ENCODE results near the gene HSPB6. TPM values are rescaled to one million over a fixed set of nuclear protein-coding genes. Genes with fewer than 3 reads are reported as not detected.
"Not testable (repeated sequence)": the region's sequence is repeated elsewhere in the genome, so short reads cannot be mapped to it uniquely, and the experiment has no call there.

The HSPB6 gene
- total RNA-seq, 1 donor from 2014 or later = 7.0 TPM

DNA sequence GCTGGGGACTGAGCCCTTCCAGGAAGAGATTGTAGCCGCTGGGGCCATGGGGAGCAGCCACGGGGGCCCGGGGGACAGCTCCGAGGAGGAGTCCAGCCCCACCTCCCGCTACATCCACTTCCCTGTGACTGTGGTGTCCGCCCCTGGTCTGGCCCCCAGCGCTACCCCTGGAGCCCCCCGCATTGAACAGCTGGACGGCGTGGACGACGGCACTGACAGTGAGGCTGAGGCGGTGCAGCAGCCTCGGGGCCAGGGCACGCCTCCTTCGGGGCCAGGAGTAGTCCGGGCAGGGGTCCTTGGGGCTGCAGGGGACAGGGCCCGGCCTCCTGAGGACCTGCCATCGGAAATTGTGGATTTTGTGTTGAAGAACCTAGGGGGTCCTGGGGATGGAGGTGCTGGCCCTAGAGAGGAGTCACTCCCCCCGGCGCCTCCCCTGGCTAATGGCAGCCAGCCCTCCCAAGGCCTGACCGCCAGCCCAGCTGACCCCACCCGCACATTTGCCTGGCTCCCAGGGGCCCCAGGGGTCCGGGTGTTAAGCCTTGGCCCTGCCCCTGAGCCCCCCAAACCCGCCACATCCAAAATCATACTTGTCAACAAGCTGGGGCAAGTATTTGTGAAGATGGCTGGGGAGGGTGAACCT, 24.2 kb downstream of the HSPB6 start:
- ATAC-seq = no peak
- no peak for DNase-seq (ENCODE audit: low spot score)

DNA sequence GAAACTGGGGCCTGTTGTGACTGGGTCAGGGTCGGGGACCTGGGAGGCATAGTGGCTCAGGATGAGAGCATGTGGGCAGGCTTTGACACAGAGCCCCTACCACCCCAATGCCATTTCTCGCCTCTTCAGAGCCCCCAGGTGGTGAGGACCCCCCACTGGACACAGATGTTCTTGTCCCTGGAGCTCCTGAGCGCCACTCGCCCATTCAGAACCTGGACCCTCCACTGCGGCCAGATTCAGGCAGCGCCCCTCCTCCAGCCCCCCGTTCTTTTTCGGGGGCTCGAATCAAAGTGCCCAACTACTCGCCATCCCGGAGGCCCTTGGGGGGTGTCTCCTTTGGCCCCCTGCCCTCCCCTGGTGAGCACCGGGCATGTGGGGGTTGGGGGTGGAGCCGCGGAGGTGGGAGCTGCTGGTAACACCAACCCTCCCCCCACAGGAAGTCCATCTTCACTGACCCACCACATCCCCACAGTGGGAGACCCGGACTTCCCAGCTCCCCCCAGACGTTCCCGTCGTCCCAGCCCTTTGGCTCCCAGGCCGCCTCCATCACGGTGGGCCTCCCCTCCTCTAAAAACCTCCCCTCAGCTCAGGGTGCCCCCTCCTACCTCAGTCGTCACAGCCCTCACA, 24.9 kb downstream of the HSPB6 start:
- DNase-seq (ENCODE audit: low spot score) (no peak), ATAC-seq (no peak)

DNA sequence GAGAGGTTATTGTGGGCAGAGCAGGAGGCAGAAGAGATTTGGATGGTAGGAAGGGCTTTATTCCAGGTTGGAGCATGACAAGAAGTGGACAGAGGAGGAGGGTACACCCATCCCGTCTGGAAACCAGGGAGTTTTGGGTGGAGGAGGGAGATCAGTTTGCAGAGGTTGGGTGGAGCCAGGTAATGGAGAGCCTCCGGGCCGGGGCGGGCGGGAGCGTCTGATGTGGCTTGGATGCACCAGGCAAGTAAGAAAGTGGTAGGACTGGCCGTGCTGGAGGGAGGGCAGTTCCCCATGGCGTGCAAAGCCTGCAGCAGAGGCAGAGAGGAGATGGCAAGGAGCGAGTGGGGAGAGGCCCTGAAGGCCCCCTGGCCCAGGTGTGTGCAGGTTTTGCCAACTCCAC, 25.5 kb downstream of the HSPB6 start:
- ATAC-seq (no peak), DNase-seq (ENCODE audit: low spot score) (no peak)

DNA sequence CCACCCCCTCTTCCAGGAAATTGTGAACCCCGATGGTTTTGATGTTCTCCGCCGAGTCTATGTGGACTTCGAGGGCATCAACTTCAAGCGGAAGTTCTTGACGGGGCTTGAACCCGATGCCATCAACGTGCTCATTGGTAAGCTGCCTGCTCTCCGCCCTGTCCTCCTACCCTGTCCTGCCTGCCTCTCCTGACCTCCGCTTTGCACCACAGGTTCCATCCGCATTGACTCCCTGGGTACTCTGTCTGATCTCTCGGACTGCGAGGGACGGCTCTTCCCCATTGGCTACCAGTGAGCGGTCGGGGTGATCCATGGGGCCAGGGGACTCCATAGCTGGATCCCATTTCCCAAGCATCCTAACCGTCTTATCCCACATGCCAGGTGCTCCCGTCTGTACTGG, 26.5 kb downstream of the HSPB6 start:
- DNase-seq (ENCODE audit: low spot score) = no peak

DNA sequence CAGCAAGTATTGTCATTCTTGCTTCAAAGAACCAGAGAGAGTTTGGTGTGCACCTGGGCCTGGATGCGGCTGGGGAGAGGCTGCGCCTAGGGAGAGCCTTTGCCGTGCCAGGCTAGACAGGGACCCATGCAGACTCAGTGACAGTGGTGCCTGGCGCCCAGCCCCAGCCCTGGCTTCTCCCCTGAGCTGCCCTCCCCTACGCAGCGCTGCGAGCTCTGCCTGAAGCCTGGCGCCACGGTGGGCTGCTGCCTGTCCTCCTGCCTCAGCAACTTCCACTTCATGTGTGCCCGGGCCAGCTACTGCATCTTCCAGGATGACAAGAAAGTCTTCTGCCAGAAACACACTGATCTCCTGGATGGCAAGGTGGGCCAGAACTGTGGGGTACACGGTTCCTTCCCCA, 27.1 kb downstream of the HSPB6 start:
- ATAC-seq (no peak), DNase-seq (ENCODE audit: low spot score) (no peak)

More for the DNA sequence above, 26.5 kb downstream of the HSPB6 start:
- no peak for ATAC-seq

DNA sequence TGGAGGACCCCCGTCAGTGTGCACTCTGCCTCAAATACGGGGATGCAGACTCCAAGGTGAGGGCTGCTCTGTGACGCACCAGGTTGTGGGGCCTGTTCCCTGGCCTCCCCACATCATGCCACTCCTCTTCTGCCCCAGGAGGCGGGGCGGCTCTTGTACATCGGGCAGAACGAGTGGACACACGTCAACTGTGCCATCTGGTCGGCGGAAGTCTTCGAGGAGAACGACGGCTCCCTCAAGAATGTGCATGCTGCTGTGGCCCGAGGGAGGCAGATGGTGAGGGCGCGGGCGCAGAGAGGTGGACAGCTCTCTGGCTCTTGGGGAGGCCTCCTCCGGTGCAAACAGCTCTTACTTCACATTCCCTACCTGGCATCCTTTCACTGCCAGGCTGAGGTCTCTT, 27.8 kb downstream of the HSPB6 start:
- DNase-seq (ENCODE audit: low spot score) = no peak
- ATAC-seq = no peak

DNA sequence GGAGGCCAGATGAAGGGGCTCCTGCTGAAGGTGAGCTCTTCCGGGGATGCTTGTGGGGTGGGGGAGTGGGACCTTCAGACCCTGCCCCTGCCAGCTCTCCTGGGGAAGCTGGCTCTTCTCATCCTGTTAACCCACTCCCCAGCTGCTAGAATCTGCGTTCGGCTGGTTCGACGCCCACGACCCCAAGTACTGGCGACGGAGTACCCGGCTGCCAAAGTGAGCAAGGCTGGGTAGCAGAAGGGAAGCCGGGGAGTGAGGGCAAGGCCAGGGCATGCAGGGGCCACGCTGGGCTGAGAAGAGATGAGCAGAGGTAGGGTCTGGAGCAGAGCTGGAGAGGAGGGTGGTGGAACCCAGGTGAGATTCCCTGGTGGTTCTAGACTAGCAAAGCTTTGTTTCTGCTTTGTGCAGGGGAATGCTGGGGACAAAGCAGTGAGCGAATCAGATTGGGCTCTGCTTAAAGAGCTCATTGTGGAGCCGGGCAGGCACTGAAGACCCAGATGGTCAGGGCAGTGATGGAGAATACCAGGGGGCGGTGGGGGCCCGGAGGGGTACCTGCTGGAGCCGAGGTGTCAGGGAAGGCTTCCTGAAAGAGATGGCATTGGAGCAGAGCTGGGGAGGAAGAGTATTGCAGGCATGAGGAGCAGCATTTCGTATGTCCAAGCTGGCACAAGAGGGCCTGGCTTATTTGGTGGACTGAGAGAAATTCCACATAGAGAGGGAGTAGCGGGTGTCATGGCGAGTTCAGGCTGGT, 28.7 kb downstream of the HSPB6 start:
- no peak for DNase-seq (ENCODE audit: low spot score)

DNA sequence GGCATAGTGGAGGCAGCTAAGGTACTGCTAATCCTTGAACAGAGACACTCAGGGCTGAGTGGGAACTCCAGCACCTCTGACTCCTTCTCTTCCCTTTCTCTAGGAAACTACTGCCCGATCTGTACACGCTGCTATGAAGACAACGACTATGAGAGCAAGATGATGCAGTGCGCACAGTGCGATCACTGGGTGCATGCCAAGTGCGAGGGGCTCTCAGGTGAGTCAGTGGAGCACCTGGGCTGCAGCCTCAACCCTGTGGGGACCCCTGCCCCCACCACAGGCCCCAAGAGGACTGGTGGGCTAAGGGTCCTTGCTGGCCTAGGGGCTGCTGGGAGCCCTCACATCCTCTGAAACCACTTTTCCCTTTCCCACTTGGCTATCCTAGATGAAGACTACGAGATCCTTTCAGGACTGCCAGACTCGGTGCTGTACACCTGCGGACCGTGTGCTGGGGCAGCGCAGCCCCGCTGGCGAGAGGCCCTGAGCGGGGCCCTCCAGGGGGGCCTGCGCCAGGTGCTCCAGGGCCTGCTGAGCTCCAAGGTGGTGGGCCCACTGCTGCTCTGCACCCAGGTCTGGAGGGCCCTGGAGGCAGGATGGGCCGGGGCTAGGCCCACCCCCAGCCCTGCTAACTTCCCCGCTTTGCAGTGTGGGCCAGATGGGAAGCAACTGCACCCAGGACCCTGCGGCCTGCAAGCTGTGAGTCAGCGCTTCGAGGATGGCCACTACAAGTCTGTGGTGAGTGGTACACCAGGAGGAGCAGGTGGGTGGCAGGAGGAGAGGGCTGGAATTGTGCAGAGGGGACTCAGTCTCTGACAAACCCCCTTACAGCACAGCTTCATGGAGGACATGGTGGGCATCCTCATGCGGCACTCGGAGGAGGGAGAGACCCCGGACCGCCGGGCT, 29.5 kb downstream of the HSPB6 start:
- DNase-seq (ENCODE audit: low spot score) (no peak), ATAC-seq (no peak)

More for the DNA sequence above, 28.7 kb downstream of the HSPB6 start:
- ATAC-seq = no peak

DNA sequence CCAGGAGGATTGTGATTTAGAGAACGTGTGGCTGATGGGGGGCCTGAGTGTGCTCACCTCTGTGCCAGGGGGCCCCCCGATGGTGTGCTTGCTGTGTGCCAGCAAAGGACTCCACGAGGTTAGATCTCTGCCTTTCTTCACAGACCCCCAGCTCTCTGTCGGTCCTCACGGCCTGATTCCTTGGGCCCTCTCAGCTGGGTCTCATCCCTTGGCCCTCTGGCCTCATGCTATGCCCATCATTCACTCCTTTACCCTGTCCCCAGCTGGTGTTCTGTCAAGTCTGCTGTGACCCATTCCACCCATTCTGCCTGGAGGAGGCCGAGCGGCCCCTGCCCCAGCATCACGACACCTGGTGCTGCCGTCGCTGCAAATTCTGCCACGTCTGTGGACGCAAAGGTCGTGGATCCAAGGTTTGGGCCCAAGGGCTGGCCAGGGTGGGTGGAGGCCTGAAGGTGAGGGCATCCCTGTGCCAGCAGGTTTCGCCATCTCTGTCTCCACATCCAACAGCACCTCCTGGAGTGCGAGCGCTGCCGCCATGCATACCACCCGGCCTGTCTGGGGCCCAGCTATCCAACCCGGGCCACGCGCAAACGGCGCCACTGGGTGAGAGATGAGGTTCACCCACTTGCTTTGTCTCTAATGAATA, 31.5 kb downstream of the HSPB6 start:
- no peak for DNase-seq (ENCODE audit: low spot score)
- no peak for ATAC-seq

DNA sequence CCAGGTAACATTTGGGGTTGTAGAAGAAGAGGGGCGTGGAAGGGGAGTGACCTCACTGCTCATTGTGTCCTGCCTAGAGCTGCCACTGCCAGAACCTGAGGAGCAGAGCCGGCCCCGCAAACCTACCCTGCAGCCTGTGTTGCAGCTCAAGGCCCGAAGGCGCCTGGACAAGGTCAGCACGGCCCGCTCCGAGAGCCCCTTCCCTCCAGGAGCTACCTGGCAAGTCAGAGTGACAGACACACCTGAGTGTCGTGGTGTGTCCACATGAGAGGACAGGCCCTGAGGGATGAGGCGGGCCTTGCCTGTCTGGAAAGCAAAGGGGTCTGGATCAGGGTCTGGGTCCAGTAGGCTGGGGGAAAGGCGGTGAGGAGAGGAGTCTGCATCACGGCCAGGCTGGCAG, 32.3 kb downstream of the HSPB6 start:
- DNase-seq (ENCODE audit: low spot score) (no peak), ATAC-seq (no peak)

DNA sequence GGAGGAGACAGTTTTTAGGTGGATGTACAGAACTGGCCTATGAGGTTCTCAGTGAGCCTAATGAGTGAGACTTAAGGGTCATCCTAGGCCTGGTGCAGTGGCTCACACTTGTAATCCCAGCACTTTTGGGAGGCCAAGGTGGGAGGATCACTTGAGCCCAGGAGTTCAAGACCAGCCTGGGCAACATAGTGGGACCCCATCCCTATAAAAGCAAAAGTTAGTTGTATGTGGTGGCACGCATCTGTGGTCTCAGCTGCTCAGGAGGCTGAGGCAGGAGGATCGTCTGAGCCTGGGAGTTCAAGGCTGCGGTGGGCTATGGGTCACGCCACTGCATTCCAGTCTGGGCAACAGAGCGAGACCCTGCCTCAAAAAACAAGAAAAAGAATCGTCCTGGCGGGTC, 32.7 kb downstream of the HSPB6 start:
- DNase-seq (ENCODE audit: low spot score); ATAC-seq: not testable (repeated sequence)

DNA sequence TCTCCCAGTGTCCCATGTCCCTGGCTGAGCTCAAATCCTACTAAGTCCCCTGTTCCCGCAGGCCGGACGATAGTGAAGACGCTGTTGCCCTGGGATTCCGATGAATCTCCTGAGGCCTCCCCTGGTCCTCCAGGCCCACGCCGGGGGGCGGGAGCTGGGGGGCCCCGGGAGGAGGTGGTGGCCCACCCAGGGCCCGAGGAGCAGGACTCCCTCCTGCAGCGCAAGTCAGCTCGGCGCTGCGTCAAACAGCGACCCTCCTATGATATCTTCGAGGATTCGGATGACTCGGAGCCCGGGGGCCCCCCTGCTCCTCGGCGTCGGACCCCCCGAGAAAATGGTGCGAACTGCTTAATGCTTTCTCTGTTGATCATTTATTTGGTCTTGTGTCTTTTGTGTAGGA, 33.2 kb downstream of the HSPB6 start:
- no peak for DNase-seq (ENCODE audit: low spot score)
- no peak for ATAC-seq

DNA sequence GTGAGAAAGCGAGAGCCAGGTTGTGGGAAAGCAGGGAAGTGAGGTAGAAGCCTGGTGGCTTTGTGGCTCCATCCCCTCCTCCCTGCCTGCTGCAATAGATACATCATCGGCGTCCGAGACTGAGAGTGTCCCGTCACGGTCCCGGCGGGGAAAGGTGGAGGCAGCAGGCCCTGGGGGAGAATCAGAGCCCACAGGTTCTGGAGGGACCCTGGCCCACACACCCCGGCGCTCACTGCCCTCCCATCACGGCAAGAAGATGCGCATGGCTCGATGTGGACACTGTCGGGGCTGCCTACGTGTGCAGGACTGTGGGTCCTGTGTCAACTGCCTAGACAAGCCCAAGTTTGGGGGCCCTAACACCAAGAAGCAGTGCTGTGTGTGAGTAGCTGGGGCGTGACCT, 33.9 kb downstream of the HSPB6 start:
- no peak for DNase-seq (ENCODE audit: low spot score)
- ATAC-seq = no peak

DNA sequence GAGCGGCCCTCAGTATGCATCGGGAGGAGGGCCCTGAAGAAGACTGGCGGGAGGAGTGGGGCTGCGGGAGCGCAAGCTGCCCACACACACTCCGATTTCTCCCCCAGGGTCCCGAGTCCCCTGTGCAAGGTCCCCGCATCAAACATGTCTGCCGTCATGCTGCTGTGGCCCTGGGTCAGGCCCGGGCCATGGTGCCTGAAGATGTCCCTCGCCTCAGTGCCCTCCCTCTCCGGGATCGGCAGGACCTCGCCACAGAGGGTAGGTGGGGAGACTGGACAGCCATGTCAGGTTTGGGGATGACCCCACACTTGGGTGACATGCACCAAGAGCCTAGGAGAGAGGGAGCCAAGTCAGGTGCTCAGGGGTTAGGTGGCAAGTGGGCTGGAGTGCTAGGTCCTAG, 34.4 kb downstream of the HSPB6 start:
- ATAC-seq = no peak
- DNase-seq (ENCODE audit: low spot score) = no peak

DNA sequence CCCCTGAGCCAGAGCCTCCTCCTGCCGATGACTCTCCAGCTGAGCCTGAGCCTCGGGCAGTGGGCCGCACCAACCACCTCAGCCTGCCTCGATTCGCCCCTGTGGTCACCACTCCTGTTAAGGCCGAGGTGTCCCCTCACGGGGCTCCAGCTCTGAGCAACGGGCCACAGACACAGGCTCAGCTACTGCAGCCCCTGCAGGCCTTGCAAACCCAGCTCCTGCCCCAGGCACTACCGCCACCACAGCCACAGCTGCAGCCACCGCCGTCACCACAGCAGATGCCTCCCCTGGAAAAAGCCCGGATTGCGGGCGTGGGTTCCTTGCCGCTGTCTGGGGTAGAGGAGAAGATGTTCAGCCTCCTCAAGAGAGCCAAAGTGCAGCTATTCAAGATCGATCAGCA, 35.5 kb downstream of the HSPB6 start:
- DNase-seq (ENCODE audit: low spot score) = no peak
- no peak for ATAC-seq

DNA sequence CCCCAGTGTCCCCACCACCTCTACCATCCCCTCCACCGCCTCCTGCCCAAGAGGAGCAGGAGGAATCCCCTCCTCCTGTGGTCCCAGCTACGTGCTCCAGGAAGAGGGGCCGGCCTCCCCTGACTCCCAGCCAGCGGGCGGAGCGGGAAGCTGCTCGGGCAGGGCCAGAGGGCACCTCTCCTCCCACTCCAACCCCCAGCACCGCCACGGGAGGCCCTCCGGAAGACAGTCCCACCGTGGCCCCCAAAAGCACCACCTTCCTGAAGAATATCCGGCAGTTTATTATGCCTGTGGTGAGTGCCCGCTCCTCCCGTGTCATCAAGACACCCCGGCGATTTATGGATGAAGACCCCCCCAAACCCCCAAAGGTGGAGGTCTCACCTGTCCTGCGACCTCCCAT, 36.2 kb downstream of the HSPB6 start:
- no peak for ATAC-seq
- no peak for DNase-seq (ENCODE audit: low spot score)

DNA sequence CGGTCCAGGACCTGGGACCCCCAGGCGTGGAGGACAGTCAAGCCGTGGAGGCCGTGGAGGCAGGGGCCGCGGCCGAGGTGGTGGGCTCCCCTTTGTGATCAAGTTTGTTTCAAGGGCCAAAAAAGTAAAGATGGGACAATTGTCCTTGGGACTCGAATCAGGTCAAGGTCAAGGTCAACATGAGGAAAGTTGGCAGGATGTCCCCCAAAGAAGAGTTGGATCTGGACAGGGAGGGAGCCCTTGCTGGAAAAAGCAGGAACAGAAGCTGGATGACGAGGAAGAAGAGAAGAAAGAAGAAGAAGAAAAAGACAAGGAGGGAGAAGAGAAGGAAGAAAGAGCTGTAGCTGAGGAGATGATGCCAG, 36.7 kb downstream of the HSPB6 start:
- ATAC-seq (no peak), DNase-seq (ENCODE audit: low spot score) (no peak)

DNA sequence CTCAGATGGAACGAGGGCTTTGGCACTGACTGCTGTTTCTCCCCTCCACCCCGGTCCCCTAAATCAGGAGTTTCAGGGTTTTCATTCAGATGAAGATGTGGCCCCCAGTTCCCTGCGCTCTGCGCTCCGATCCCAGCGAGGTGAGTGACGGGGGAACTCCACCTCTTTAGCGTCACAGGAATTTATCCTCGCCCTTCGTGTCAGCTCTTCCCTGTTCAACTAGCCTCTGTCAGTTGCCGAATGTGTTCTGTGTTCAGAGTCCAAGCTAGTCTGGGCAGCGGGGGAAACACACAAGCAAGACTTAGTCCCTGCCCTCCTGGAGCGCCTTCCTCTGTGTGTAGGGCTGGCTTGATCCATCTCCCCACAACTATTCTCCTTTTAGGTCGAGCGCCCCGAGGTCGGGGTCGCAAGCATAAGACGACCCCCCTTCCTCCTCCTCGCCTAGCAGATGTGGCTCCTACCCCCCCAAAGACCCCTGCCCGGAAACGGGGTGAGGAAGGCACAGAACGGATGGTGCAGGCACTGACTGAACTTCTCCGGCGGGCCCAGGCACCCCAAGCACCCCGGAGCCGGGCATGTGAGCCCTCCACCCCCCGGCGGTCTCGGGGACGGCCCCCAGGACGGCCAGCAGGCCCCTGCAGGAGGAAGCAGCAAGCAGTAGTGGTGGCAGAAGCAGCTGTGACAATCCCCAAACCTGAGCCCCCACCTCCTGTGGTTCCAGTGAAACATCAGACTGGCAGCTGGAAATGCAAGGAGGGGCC, 37.2 kb downstream of the HSPB6 start:
- ATAC-seq (peak; percentile 5), DNase-seq (ENCODE audit: low spot score) (peak; percentile 55)

DNA sequence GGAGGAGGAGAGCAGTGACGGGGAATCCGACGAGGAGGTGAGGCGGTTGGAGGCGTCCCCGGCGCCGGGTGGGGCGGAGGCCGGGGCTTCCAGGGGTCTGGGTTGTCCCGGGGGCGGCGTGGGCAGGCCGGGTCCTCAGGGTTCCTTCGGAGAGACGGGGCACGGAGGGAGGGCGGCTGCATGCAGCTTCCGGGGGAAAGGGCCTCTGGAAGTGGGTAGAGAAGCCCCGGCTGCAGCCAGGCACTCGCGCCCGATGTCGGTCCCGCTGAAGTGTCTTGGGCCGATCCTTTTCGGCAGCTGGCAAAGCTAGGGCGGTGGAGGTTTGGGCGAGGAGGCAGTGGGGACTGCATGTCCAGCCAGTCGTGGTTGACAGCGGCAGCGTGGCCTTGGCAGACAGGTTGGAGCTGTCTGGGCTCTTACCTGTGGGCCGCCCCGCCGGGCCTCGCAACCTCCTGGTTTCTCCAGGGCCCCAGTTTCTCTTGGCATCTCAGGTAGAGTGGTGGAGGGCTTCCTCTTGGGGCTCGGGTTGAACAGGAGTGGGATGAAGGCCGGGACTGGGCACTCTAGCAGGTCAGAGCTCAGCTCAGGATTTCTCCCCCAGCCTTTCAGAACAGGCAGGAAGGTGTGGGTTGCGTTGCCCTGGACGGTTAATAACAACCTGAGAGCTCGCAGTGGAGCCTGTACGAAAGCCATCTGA, 38.3 kb downstream of the HSPB6 start:
- DNase-seq (ENCODE audit: low spot score) = peak; percentile 61
- no peak for ATAC-seq

All from left lobe of liver (tissue), 2 donors.